GM10248 (cell line): ENCODE data around the gene OR5B12.

Experiments used
- CTCF ChIA-PET: fragments of 300-600 bp; sonication (Branson Sonifier 250); formaldehyde crosslinking; extraction: SDS; loops from one replicate; lab custom pipeline; 2021; ENCODE audit warnings: antibody characterized with exemption; lab: Yijun Ruan, JAX
- POLR2A ChIA-PET: fragments of 350-650 bp; sonication (Branson Sonifier 250); formaldehyde crosslinking; extraction: SDS; loops from one replicate; lab custom pipeline; 2020; ENCODE audit warnings: antibody characterized with exemption; lab: Yijun Ruan, JAX
- DNase-seq: peaks from one replicate; pipeline ENCODE4 v3.0.0; 2012; ENCODE audit errors: extremely low spot score
- CTCF ChIP-seq: IDR thresholded peaks from 2 replicates; pipeline ENCODE4 v1.5.1; 2012; ENCODE audit warnings: mild to moderate bottlenecking, low read depth; ENCODE audit errors: extremely low read depth, missing control alignments, control extremely low read depth

The OR5B12 gene

GRCh38 chr11:58391879-58392278, 50.2 kb downstream of the OR5B12 start:
- POLR2A ChIA-PET, result no interaction called here
- no peak for DNase-seq
- CTCF ChIA-PET, result no interaction called here
- no peak for TF ChIP-seq CTCF

- TF ChIP-seq CTCF, result no peak
- ChIA-PET CTCF (no interaction called here), POLR2A (no interaction called here)
- DNase-seq, result no peak
These were observed 51.4 kb downstream of the OR5B12 start for GRCh38 chr11:58390551-58391063.
